ENCODE data around the gene SLC35E4. TPM values are rescaled to one million over a fixed set of nuclear protein-coding genes. Genes with fewer than 3 reads are reported as not detected.

The SLC35E4 gene
- total and polyA plus RNA-seq, 9 of the 15 experiments (the other 6 are each of a cell fraction or from before 2014, with no cell fraction given): 0.06 to 2.3 (median 0.86) TPM; not detected in 1

DNA sequence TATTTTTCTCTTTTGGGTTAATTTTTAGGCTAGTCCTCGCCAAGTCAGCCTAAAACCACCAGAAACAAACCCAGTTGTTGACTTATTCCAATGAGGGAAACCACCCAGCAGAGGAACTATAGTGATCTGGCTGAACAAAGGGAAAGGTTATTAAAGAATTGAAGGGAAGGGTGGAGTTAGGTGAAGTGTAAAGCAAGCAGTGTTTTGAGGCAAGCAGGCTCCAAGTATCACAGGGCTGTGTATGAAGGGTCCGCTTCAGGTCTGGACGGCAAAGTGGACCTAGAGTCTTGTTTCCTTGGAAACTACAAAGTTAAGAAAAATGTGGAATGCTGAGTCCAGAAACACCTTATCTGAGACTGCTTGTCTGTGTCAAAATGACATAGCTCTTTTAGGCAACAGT lies 31.8 kb upstream of the SLC35E4 start (continued):
- TF ChIP-seq, protein P1, sequence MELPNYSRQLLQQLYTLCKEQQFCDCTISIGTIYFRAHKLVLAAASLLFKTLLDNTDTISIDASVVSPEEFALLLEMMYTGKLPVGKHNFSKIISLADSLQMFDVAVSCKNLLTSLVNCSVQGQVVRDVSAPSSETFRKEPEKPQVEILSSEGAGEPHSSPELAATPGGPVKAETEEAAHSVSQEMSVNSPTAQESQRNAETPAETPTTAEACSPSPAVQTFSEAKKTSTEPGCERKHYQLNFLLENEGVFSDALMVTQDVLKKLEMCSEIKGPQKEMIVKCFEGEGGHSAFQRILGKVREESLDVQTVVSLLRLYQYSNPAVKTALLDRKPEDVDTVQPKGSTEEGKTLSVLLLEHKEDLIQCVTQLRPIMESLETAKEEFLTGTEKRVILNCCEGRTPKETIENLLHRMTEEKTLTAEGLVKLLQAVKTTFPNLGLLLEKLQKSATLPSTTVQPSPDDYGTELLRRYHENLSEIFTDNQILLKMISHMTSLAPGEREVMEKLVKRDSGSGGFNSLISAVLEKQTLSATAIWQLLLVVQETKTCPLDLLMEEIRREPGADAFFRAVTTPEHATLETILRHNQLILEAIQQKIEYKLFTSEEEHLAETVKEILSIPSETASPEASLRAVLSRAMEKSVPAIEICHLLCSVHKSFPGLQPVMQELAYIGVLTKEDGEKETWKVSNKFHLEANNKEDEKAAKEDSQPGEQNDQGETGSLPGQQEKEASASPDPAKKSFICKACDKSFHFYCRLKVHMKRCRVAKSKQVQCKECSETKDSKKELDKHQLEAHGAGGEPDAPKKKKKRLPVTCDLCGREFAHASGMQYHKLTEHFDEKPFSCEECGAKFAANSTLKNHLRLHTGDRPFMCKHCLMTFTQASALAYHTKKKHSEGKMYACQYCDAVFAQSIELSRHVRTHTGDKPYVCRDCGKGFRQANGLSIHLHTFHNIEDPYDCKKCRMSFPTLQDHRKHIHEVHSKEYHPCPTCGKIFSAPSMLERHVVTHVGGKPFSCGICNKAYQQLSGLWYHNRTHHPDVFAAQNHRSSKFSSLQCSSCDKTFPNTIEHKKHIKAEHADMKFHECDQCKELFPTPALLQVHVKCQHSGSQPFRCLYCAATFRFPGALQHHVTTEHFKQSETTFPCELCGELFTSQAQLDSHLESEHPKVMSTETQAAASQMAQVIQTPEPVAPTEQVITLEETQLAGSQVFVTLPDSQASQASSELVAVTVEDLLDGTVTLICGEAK (IDR thresholded peaks at IDR 0.05): no peak
- TF ChIP-seq, protein P1 (CRISPR knock-in tag; IDR thresholded peaks at IDR 0.05): no peak
- no peak for TF ChIP-seq CAMTA2 (CRISPR knock-in tag; conservative IDR thresholded peaks at IDR 0.05)
- TF ChIP-seq DACH1 (IDR thresholded peaks at IDR 0.05; ENCODE audit: partially characterized antibody): no peak
